MM.1S (cell line): ENCODE results near the gene RPL10.

ENCODE experiments used
- DNase-seq: peaks from one replicate; pipeline ENCODE4 v3.0.0-alpha.2; 2015
- H2AFZ ChIP-seq: fragments of 300-600 bp; sonication (generic); 2 replicates; pipeline ENCODE4 v1.6.0; 2016; ENCODE audit warnings: antibody characterized with exemption, low read length
- H3F3A ChIP-seq: fragments of 300-600 bp; sonication (generic); 2 replicates; pipeline ENCODE4 v1.6.1; 2016; ENCODE audit warnings: mild to moderate bottlenecking, antibody characterized with exemption, low read length, moderate library complexity, mixed read lengths; ENCODE audit not compliant: insufficient read depth
- H3K27ac ChIP-seq: fragments of 300-600 bp; sonication (generic); 2 replicates; pipeline ENCODE4 v1.5.1; 2016; ENCODE audit warnings: mild to moderate bottlenecking, low read length
- H3K27me3 ChIP-seq: fragments of 300-600 bp; sonication (generic); replicated peaks from 2 replicates; pipeline ENCODE4 v1.6.0; 2016; ENCODE audit warnings: low read length; ENCODE audit not compliant: insufficient read depth
- H3K36me3 ChIP-seq: fragments of 300-600 bp; sonication (generic); replicated peaks from 2 replicates; pipeline ENCODE4 v1.6.1; 2016; ENCODE audit warnings: mild to moderate bottlenecking, low read length, mixed read lengths; ENCODE audit not compliant: insufficient read depth
- H3K4me1 ChIP-seq: fragments of 300-600 bp; sonication (generic); 2 replicates; pipeline ENCODE4 v1.6.1; 2016; ENCODE audit warnings: low read length, mixed read lengths
- H3K4me2 ChIP-seq: fragments of 300-600 bp; sonication (generic); 2 replicates; pipeline ENCODE4 v1.6.0; 2016; ENCODE audit warnings: low read depth, low read length
- H3K4me3 ChIP-seq: fragments of 300-600 bp; sonication (generic); 2 replicates; pipeline ENCODE4 v1.5.1; 2016; ENCODE audit warnings: low read length, mixed read lengths
- H3K79me2 ChIP-seq: fragments of 300-600 bp; sonication (generic); 2 replicates; pipeline ENCODE4 v1.6.1; 2016; ENCODE audit warnings: mixed run types, low read length, mixed read lengths
- H3K9ac ChIP-seq: fragments of 300-600 bp; sonication (generic); 2 replicates; pipeline ENCODE4 v1.6.1; 2016; ENCODE audit warnings: low read length, mixed read lengths
- H3K9me2 ChIP-seq: fragments of 300-600 bp; sonication (generic); replicated peaks from 2 replicates; pipeline ENCODE4 v1.6.1; 2016; ENCODE audit warnings: mild to moderate bottlenecking, low read length, mixed read lengths; ENCODE audit not compliant: insufficient read depth
- H3K9me3 ChIP-seq: fragments of 300-600 bp; sonication (generic); replicated peaks from 2 replicates; pipeline ENCODE4 v1.6.1; 2016; ENCODE audit warnings: mild to moderate bottlenecking, low read length, mixed read lengths; ENCODE audit not compliant: insufficient read depth
- H4K20me1 ChIP-seq: fragments of 300-600 bp; sonication (generic); 2 replicates; pipeline ENCODE4 v1.6.1; 2016; ENCODE audit warnings: mild to moderate bottlenecking, low read length, moderate library complexity, mixed read lengths; ENCODE audit not compliant: insufficient read depth
- CTCF ChIP-seq: fragments of 300-600 bp; sonication (generic); IDR thresholded peaks from 2 replicates; pipeline ENCODE4 v1.5.1; 2016; ENCODE audit warnings: antibody characterized with exemption, low read length, mixed read lengths
- EZH2 ChIP-seq: fragments of 300-600 bp; sonication (generic); optimal IDR thresholded peaks from 2 replicates; pipeline ENCODE3; 2017; ENCODE audit warnings: low read depth, mild to moderate bottlenecking, antibody characterized with exemption, low read length, mixed read lengths
- EZH2phosphoT487 ChIP-seq: fragments of 300-600 bp; sonication (generic); IDR thresholded peaks from 2 replicates; pipeline ENCODE4 v1.6.1; 2018; ENCODE audit warnings: antibody characterized with exemption, low read length

Gene RPL10

DNA sequence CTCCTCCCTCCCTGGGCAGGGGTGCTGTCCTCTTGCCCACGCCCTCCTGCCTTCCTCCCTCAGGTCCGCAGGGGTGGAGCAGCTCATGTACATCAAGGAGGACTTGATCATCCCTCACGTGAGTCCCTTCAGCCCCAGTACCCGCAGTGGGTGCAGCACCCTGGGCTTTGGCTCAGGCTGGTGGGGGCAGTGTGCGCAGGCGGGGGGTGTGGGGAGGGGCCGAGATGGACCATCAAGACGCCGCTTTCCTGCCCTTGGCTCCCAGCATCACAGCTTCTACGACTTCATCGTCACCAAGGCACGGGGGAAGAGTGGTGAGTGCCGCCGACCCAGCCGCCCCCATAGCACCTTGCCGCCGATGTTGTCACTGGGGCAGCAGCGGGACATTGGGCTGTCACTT lies 51.4 kb downstream of the RPL10 start:
- DNase-seq = no peak
- H3K9ac ChIP-seq = no peak overlapping the region
- H3K79me2 ChIP-seq = peaks cover 17% of the 10 kb centered on the region
- no peak overlapping the region for H3K4me2 ChIP-seq
- H3K9me3 ChIP-seq = no peaks in the 10 kb centered on the region
- H3K4me3 ChIP-seq = no peak overlapping the region
- no peaks in the 10 kb centered on the region for H3K27me3 ChIP-seq
- no peaks in the 10 kb centered on the region for H3K9me2 ChIP-seq
- no peak overlapping the region for H2AFZ ChIP-seq
- H3K4me1 ChIP-seq = no peaks in the 10 kb centered on the region
- no peaks in the 10 kb centered on the region for H4K20me1 ChIP-seq
- TF ChIP-seq EZH2 = no peak
- no peak for TF ChIP-seq CTCF
- no peak for TF ChIP-seq EZH2phosphoT487
- H3F3A ChIP-seq = no peaks in the 10 kb centered on the region
- no peak overlapping the region for H3K27ac ChIP-seq
- no peaks in the 10 kb centered on the region for H3K36me3 ChIP-seq

GRCh38 chrX:154450312-154450711 lies 52.1 kb downstream of the RPL10 start:
- no peak overlapping the region for H3K27ac ChIP-seq
- no peak overlapping the region for H3K4me3 ChIP-seq
- no peak overlapping the region for H3K9ac ChIP-seq
- H3K9me3 ChIP-seq = no peaks in the 10 kb centered on the region
- H3F3A ChIP-seq = no peaks in the 10 kb centered on the region
- H3K4me1 ChIP-seq = no peaks in the 10 kb centered on the region
- H4K20me1 ChIP-seq = no peaks in the 10 kb centered on the region
- no peak overlapping the region for H2AFZ ChIP-seq
- H3K27me3 ChIP-seq = no peaks in the 10 kb centered on the region
- peaks cover 10% of the 10 kb centered on the region for H3K79me2 ChIP-seq
- H3K9me2 ChIP-seq = no peaks in the 10 kb centered on the region
- H3K4me2 ChIP-seq = no peak overlapping the region
- no peaks in the 10 kb centered on the region for H3K36me3 ChIP-seq
- DNase-seq = no peak
- no peak for TF ChIP-seq EZH2
- TF ChIP-seq CTCF = no peak
- TF ChIP-seq EZH2phosphoT487 = no peak
